Fibroblast of gingiva (primary cell): ENCODE results near the gene RADIL.
"Not testable (repeated sequence)": the region's sequence is repeated elsewhere in the genome, so short reads cannot be mapped to it uniquely, and the experiment has no call there.

Experiments used
- DNase-seq: peaks from one replicate; pipeline ENCODE4 v3.0.0-alpha.2; 2011; ENCODE audit warnings: low read depth

RADIL gene

GRCh38 chr7:4808565-4808964 is 75.0 kb downstream of the RADIL start:
- DNase-seq: no peak

DNA sequence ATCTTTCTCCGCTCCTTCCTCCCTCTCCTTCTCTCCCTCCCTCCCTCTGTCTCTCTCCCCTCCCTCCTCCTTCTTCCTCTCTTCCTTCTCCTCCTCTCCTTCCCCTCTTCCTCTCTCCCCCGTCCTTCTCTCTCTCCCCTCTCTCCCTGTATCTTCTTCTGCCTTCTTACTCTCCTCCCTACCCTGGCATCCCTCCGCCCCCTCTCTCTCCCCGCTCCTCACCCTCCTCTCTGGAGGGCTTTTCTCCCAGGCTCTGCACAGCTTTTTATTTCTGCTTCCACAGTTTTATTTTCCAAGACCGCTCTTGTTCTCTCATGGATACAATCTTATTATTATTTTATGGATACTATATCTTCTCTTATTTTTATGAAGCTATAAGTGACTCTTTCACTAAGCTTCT is 75.5 kb downstream of the RADIL start:
- DNase-seq: no peak

GRCh38 chr7:4807598-4808016 is 75.9 kb downstream of the RADIL start:
- DNase-seq: no peak

GRCh38 chr7:4806983-4807597 is 76.4 kb downstream of the RADIL start:
- no peak for DNase-seq

DNA sequence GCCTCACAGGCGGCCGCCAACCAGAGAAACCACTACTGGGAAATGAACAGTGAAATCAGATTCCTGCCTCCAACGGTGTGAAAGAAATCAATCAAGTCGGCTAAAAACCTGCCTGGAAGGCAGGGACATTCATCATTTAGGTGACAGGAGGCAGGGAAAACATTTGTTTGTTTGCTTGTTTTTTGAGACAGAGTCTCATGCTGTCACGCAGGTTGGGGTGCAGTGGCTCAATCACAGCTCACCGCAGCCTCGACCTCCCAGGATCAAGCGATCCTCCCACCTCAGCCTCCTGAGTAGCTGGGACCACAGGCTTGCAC is 77.6 kb downstream of the RADIL start:
- DNase-seq: no peak

DNA sequence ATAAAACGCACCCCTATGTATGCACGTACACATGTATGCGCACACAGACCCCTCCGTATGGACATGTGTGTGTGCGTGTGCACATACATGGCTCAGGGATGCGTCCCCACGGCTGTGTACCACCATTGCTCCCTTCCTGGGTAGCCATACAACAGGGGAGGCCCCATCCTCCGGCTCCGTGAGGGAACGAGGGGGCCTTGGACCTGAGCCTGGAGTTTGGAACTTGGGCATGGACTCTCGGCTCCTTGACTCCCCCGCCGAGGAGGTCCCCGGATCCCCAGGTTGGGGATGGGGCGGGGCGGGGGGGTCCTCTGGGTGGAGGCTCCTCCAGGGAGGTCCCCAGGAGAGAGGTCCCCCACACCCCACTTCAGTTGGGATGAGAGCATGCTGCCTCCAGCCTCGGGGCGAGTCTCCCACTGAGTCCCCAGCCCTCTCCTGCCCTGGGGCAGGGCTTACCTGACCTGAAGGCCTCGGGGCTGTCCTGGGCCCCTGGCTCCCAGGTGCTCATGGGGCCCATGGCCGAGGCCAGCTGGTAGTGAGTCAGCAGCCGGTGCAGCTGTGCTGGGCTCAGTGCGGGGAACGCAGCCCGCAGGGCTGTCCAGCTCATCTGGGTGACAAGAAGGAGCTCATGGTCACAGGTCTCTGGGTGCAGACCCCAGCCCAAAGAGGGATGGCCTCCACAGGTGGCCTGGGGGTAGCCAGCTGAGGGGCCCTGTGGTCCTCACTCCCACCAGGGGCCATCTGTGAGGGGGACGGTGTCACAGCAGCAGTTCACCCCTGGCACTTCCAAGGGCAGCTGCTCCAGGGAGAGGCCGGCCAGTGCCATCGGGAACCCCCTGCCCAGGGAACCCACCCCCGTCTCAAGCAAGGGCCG is 78.2 kb downstream of the RADIL start:
- DNase-seq: no peak

DNA sequence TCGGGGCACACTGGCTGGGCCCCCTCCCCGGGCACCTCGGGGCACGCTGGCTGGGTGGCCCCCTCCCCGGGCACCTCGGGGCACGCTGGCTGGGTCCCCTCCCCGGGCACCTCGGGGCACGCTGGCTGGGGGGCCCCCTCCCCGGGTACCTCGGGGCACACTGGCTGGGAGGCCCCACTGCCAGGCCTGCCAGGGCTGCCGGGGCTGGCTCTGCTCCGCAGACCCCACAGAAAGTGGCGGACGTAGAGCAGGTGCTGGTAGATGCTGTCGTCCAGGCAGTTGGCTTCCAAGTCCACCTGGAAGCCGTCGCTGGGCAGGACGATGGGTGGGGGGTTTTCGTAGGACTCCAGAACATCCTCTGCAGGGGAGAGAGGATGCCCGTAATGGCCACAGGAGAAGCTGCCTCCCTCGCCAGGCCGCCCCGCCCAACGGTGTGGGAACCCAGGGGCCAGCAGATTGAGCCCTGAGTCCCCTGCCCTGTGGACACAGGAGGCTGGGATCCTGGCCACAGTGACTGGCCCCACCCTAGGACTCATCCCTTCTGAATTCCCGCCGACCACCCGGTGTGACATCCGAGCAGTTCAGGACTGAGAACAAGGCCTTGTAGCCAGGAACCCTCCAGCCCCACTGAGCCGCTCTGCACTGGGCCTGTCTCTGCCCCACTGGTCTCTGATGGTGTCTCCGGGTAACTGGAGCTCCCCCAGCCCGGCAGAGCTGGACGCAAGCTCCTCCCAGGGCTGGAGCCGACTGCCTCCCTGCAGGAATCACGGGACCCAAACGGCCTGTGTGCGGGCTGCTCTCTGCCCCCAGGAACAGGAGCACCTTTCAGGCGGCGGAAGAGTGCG is 79.9 kb downstream of the RADIL start:
- DNase-seq: no peak

DNA sequence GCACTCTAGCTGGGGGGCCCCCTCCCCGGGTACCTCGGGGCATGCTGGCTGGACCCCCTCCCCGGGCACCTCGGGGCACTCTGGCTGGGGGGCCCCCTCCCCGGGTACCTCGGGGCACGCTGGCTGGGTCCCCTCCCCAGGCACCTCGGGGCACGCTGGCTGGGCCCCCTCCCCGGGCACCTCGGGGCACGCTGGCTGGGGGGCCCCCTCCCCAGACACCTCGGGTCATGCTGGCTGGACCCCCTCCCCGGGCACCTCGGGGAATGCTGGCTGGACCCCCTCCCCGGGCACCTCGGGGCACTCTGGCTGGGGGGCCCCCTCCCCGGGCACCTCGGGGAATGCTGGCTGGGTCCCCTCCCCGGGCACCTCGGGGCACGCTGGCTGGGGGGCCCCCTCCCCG is 80.9 kb downstream of the RADIL start:
- not testable (repeated sequence) for DNase-seq

DNA sequence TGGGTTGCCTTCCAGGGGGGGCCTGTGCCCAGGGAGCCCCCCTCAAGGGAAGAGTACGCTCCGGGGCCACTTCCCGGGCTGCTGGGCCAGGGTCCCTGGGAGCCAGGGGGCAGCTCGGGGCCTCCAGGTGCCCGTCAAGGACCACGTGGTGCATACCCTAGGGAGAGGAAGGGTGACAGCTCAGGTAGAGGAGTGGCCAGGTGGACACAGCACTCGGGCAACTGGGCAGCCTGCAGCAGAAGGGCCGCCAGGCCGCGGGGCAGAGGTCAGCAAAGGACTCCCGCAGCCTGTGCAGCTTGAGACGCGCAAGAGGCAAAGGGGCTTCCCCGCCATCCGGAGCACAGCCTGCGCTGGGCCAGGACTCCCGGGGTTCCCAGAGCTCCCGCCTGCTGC is 81.7 kb downstream of the RADIL start:
- DNase-seq: no peak

DNA sequence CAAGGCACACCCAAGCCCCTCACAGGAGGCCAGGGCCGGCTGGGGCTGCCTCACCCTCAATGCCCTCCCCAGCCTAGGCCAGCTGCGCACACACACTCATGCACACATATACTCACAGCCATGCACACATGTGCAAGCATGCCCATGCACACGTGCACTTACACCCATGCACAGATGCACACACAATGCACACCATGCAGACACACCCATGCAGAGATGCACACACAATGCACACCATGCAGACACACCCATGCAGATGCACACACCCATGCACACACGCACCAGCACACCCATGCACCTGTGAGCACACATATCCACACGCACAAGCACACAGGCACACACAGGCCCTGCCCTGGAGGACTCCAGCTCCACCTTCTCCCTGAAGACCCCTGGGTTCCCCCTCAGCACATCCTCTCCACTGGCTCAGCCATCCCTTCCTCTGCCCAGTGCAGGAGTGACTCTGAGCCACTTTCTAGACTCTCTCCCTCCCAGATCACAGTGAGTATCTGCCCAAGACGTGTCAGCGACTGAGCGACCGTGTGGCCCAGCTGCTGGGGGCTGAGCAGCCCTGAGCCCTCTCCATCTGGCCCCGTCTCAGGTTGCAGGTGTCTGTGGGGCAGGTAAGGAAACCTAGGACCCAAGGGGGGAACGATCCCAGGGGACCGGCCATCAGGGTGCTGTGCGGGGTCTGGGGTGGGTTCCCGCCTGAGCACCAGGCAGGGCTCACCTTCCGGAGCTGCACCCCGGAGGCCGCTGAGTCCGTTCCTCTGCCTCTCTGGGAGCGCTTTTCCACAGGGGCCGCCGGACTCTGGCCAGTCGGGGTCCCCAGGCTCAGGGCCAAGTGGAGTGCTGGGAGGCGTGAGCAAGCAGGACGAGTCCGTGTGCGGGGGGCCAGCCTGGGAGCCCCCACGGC is 82.3 kb downstream of the RADIL start:
- no peak for DNase-seq

GRCh38 chr7:4800487-4800886 is 83.0 kb downstream of the RADIL start:
- no peak for DNase-seq

GRCh38 chr7:4799508-4800268 is 83.8 kb downstream of the RADIL start:
- peak; percentile 13 for DNase-seq

GRCh38 chr7:4798706-4799235 is 84.7 kb downstream of the RADIL start:
- DNase-seq: no peak

GRCh38 chr7:4797858-4798705 is 85.4 kb downstream of the RADIL start:
- DNase-seq: peak; percentile 15

DNA sequence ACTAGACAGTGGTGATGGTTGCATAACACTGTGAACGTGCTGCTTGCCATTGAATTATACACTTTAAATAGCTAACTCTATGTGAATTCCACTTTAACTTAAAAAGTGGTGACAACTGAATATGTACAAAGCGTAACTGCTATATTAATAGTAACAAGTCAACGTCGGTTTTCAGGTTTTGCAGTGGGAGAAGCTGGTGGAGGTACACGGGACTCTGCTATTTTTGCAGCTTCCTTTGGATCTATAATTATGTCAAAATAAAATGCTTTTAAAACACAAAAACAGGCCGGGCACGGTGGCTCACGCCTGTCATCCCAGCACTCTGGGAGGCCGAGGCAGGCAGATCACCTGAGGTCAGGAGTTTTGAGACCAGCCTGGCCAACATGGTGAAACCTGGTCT is 87.1 kb downstream of the RADIL start:
- DNase-seq: no peak

DNA sequence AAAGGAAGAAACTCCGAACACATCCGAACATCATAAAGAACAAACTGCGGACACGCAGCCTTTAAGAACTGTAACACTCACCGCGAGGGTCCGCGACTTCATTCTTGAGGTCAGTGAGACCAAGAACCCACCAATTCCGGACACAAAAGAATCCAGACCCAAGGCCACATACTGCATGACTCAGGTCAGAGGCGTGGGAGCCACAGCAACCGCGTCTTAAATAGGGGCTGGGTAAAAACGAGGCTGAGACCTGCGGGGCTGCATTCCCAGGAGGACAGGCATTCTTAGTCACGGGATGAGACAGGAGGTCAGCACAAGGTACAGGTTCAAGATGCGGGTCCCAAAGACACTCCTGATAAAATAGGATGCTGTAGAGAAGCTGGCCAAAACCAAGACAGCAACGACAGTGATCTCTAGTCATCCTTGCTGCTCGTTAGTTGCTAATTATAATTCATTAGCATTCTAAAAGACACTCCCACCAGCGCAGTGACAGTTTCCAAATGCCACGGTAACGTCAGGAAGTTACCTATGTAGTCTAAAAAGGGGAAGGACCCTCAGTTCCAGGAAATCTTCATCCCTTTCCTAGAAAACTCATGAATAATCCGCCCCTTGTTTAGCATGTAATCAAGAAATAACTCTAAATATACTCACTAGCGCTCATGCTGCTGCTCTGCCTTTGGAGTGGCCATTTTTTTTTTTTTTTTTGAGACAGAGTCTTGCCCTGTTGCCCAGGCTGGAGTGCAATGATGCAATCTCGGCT is 88.7 kb downstream of the RADIL start:
- DNase-seq: no peak

DNA sequence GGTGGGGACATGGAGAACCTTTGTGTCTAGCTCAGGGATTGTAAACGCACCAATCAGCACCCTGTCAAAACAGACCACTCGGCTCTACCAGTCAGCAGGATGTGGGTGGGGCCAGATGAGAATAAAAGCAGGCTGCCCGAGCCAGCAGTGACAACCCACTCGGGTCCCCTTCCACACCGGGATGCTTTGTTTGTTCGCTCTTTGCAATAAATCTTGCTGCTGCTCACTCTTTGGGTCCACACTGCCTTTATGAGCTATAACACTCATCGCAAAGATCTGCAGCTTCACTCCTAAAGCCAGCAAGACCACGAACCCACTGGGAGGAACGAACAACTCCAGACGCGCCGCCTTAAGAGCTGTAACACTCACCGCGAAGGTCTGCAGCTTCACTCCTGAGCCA is 89.3 kb downstream of the RADIL start:
- not testable (repeated sequence) for DNase-seq

- DNase-seq: not testable (repeated sequence)
Observed at GRCh38 chr7:4793385-4793993, 90.0 kb downstream of the RADIL start.
